ENCODE measurements around the gene MPRIP. TPM values are rescaled to one million over a fixed set of nuclear protein-coding genes. Genes with fewer than 3 reads are reported as not detected.

Gene MPRIP
- polyA plus RNA-seq, 1 donor (not counting 4 experiments of a cell fraction or from before 2014, with no cell fraction given): 113 TPM

GRCh38 chr17:17020821-17021193, 21.4 kb upstream of the MPRIP start:
- no peak overlapping the region for H3K9ac ChIP-seq (ENCODE audit: control insufficient read depth, extremely low read depth, insufficient read depth, low read length)
- H3K9me3 ChIP-seq (ENCODE audit: control insufficient read depth, low read depth, low read length): no peaks in the 10 kb centered on the region
- no peak overlapping the region for H3K27ac ChIP-seq (ENCODE audit: control insufficient read depth, insufficient read depth, low read length)
- H3K36me3 ChIP-seq (ENCODE audit: control insufficient read depth in 2 of 2, extremely low read depth in 1 of 2, insufficient read depth in 2 of 2, low read length in 2 of 2): no peaks in the 10 kb centered on the region
- H3K4me3 ChIP-seq (ENCODE audit: control insufficient read depth in 2 of 3, extremely low read depth in 1 of 3, insufficient read depth in 2 of 3, low read depth in 1 of 3, low read length in 3 of 3): no peak overlapping the region
- H3K27me3 ChIP-seq (ENCODE audit: control insufficient read depth, extremely low read depth, insufficient read depth, low read length): no peaks in the 10 kb centered on the region
- dilution Hi-C loops (cut with MboI; ENCODE audit: extremely low pct_ligation_motif_present, low sequenced_read_pairs): no loop called here
- H4K20me1 ChIP-seq (ENCODE audit: control insufficient read depth, extremely low read depth, insufficient read depth, low read length): no peaks in the 10 kb centered on the region
- no peaks in the 10 kb centered on the region for H3K79me2 ChIP-seq (ENCODE audit: control insufficient read depth, insufficient read depth, low read length)
- H3K4me1 ChIP-seq (ENCODE audit: control insufficient read depth, extremely low read depth, insufficient read depth, low read length): peaks cover 22% of the 10 kb centered on the region
- DNase-seq (ENCODE audit: low read depth, low spot score): no peak
- no peaks in the 10 kb centered on the region for H3K9me1 ChIP-seq (ENCODE audit: control insufficient read depth, extremely low read depth, insufficient read depth, low read length)
- no peak overlapping the region for H3K4me2 ChIP-seq (ENCODE audit: control insufficient read depth, extremely low read depth, insufficient read depth, low read depth, low read length)
- H2AFZ ChIP-seq (ENCODE audit: control insufficient read depth, low read length): no peak overlapping the region
- no peak for FAIRE-seq
- no peak for TF ChIP-seq EZH2 (IDR thresholded peaks at IDR 0.05; ENCODE audit: low read length)
- TF ChIP-seq CTCF (optimal IDR thresholded peaks at IDR 0.05 in 1 of 3, IDR thresholded peaks at IDR 0.05 in 1 of 3, conservative IDR thresholded peaks at IDR 0.05 in 1 of 3; ENCODE audit: extremely low read depth in 1 of 3, insufficient read depth in 2 of 3, low read length in 3 of 3): no peak

- Histone ChIP-seq H3K36me3 (ENCODE audit: control insufficient read depth in 2 of 2, extremely low read depth in 1 of 2, insufficient read depth in 2 of 2, low read length in 2 of 2) (no peaks in the 10 kb centered on the region), H2AFZ (ENCODE audit: control insufficient read depth, low read length) (no peak overlapping the region), H3K27me3 (ENCODE audit: control insufficient read depth, extremely low read depth, insufficient read depth, low read length) (no peaks in the 10 kb centered on the region), H3K9me3 (ENCODE audit: control insufficient read depth, low read depth, low read length) (no peaks in the 10 kb centered on the region), H3K9ac (ENCODE audit: control insufficient read depth, extremely low read depth, insufficient read depth, low read length) (no peak overlapping the region), H3K4me3 (ENCODE audit: control insufficient read depth in 2 of 3, extremely low read depth in 1 of 3, insufficient read depth in 2 of 3, low read depth in 1 of 3, low read length in 3 of 3) (no peak overlapping the region), H4K20me1 (ENCODE audit: control insufficient read depth, extremely low read depth, insufficient read depth, low read length) (no peaks in the 10 kb centered on the region), H3K79me2 (ENCODE audit: control insufficient read depth, insufficient read depth, low read length) (no peaks in the 10 kb centered on the region), H3K27ac (ENCODE audit: control insufficient read depth, insufficient read depth, low read length) (no peak overlapping the region), H3K9me1 (ENCODE audit: control insufficient read depth, extremely low read depth, insufficient read depth, low read length) (no peaks in the 10 kb centered on the region), H3K4me1 (ENCODE audit: control insufficient read depth, extremely low read depth, insufficient read depth, low read length) (peaks cover 20% of the 10 kb centered on the region), H3K4me2 (ENCODE audit: control insufficient read depth, extremely low read depth, insufficient read depth, low read depth, low read length) (no peak overlapping the region)
- dilution Hi-C loops (cut with MboI; ENCODE audit: extremely low pct_ligation_motif_present, low sequenced_read_pairs): no loop called here
- TF ChIP-seq CTCF (optimal IDR thresholded peaks at IDR 0.05 in 1 of 3, IDR thresholded peaks at IDR 0.05 in 1 of 3, conservative IDR thresholded peaks at IDR 0.05 in 1 of 3; ENCODE audit: extremely low read depth in 1 of 3, insufficient read depth in 2 of 3, low read length in 3 of 3) (no peak), EZH2 (IDR thresholded peaks at IDR 0.05; ENCODE audit: low read length) (no peak)
- FAIRE-seq: no peak
- DNase-seq (ENCODE audit: low read depth, low spot score): no peak
Measured at GRCh38 chr17:17021194-17021863, 20.9 kb upstream of the MPRIP start.
